GM12878 (cell line): ENCODE data around the gene MARF1. TPM values are rescaled to one million over a fixed set of nuclear protein-coding genes. Genes with fewer than 3 reads are reported as not detected.

ENCODE experiments used
- ATAC-seq: fragments of 200-7000 bp; cut with Tn5 transposase; 3 replicates; pipeline ENCODE4 v1.9.1; 2020; ENCODE audit warnings: mild to moderate bottlenecking, moderate library complexity
- BruUV-seq: library from RNA; stranded (reverse); fragments of 400-500 nt; replicated peaks from 2 replicates; lab custom pipeline; 2021; lab: Mats Ljungman, UMichigan
- CTCF ChIA-PET: fragments of 300-600 bp; sonication (Branson Sonifier 250); formaldehyde crosslinking; extraction: SDS; loops from one replicate; lab custom pipeline; 2021; ENCODE audit warnings: inconsistent platforms; lab: Yijun Ruan, JAX
- POLR2A ChIA-PET: fragments of 350-600 bp; formaldehyde crosslinking; extraction: SDS; loops from one replicate; lab custom pipeline; 2021; ENCODE audit warnings: inconsistent platforms; lab: Charles Lee
- RAD21 ChIA-PET: fragments of 300-600 bp; sonication (Branson Sonifier 250); formaldehyde crosslinking; loops from one replicate; lab custom pipeline; 2023; ENCODE audit warnings: antibody characterized with exemption; ENCODE audit not compliant: unreplicated experiment; lab: Charles Lee
- SMC1A ChIA-PET: fragments of 300-600 bp; sonication (Branson Sonifier 250); formaldehyde crosslinking; loops from one replicate; lab custom pipeline; 2023; ENCODE audit not compliant: unreplicated experiment, uncharacterized antibody; lab: Charles Lee
- DNase-seq: peaks from one replicate; pipeline ENCODE4 v3.0.0-alpha.2; 2011; ENCODE audit warnings: low read depth, low spot score
- FAIRE-seq: peaks from 3 replicates; lab custom pipeline; 2011; peaks lifted over from hg19 to GRCh38; lab: Jason Lieb, UNC
- H2AFZ ChIP-seq: 2 replicates; pipeline ENCODE4 v1.6.0; 2011; ENCODE audit warnings: low read depth, low read length, control low read depth; ENCODE audit not compliant: control insufficient read depth
- H3K27ac ChIP-seq: 2 replicates; pipeline ENCODE4 v1.5.1; 2011; ENCODE audit warnings: control low read depth; ENCODE audit not compliant: control insufficient read depth, insufficient read depth
- H3K27me3 ChIP-seq, 2 experiments: replicated peaks in 1 of 2; 2 replicates each; pipeline versions ENCODE4 v1.6.0 to v1.6.1; 2011; ENCODE audit warnings: low read length in 1 of 2; ENCODE audit not compliant: control insufficient read depth in 2 of 2, insufficient read depth in 2 of 2
- H3K36me3 ChIP-seq, 2 experiments: 2 replicates each; pipeline ENCODE4 v1.5.1; 2011; ENCODE audit warnings: low read length in 1 of 2; ENCODE audit not compliant: control insufficient read depth in 2 of 2, insufficient read depth in 2 of 2
- H3K4me1 ChIP-seq: 2 replicates; pipeline ENCODE4 v1.6.1; 2011; ENCODE audit warnings: mild to moderate bottlenecking, low read length, moderate library complexity, mixed read lengths; ENCODE audit not compliant: control insufficient read depth, insufficient read depth
- H3K4me2 ChIP-seq: 2 replicates; pipeline ENCODE4 v1.6.0; 2011; ENCODE audit warnings: control low read depth; ENCODE audit not compliant: control insufficient read depth, insufficient read depth
- H3K4me3 ChIP-seq: fragments of 200-600 bp; sonication (generic); 2 replicates; pipeline ENCODE4 v1.5.1; 2016
- H3K79me2 ChIP-seq: 2 replicates; pipeline ENCODE4 v1.6.0; 2011; ENCODE audit warnings: low read length; ENCODE audit not compliant: control insufficient read depth, insufficient read depth
- H3K9ac ChIP-seq: 2 replicates; pipeline ENCODE4 v1.8.0; 2011; ENCODE audit warnings: low read length, control low read depth, mixed read lengths; ENCODE audit not compliant: control insufficient read depth, insufficient read depth
- H3K9me3 ChIP-seq: replicated peaks from 3 replicates; pipeline ENCODE4 v1.5.1; 2011; ENCODE audit warnings: mild to moderate bottlenecking, low read length; ENCODE audit not compliant: control insufficient read depth, insufficient read depth
- H4K20me1 ChIP-seq: 2 replicates; pipeline ENCODE4 v1.6.0; 2011; ENCODE audit not compliant: control insufficient read depth, insufficient read depth
- CHD1 ChIP-seq: IDR thresholded peaks from 2 replicates; pipeline ENCODE4 v1.6.1; 2012; ENCODE audit warnings: low read depth, low read length, improper control_type of control experiment
- ESRRA ChIP-seq: IDR thresholded peaks from 2 replicates; pipeline ENCODE4 v1.6.1; 2012; ENCODE audit warnings: mild to moderate bottlenecking, low read length, improper control_type of control experiment
- LARP7 ChIP-seq: fragments of 450-650 bp; IDR thresholded peaks from 2 replicates; pipeline ENCODE4 v1.6.1; 2017; ENCODE audit warnings: mild to moderate bottlenecking
- MTA3 ChIP-seq: IDR thresholded peaks from 2 replicates; pipeline ENCODE4 v1.6.1; 2012; ENCODE audit warnings: low read length, inconsistent platforms, borderline replicate concordance
- POLR2A ChIP-seq: IDR thresholded peaks from 2 replicates; pipeline ENCODE4 v1.6.1; 2011; ENCODE audit warnings: low read depth, mild to moderate bottlenecking, low read length
- POU2F2 ChIP-seq: IDR thresholded peaks from 3 replicates; pipeline ENCODE4 v1.6.1; 2011; ENCODE audit warnings: low read depth, mild to moderate bottlenecking, low read length, borderline replicate concordance
- RAD51 ChIP-seq: fragments of 450-650 bp; IDR thresholded peaks from 2 replicates; pipeline ENCODE4 v1.6.1; 2016; ENCODE audit warnings: moderate library complexity, mild to moderate bottlenecking, inconsistent platforms
- TBL1XR1 ChIP-seq: IDR thresholded peaks from 2 replicates; pipeline ENCODE4 v1.6.1; 2012; ENCODE audit warnings: low read depth, low read length, improper control_type of control experiment
- ZBTB11 ChIP-seq: fragments of 450-650 bp; formaldehyde crosslinking; IDR thresholded peaks from 2 replicates; pipeline ENCODE4 v1.5.0; 2022; ENCODE audit warnings: mild to moderate bottlenecking, missing genetic modification characterization
- WGBS: methylation state at CpG from one replicate; pipeline ENCODE4 v1.1.6; 2016; ENCODE audit warnings: low lambda C conversion rate; ENCODE audit not compliant: insufficient replicate concordance, insufficient coverage; ENCODE audit errors: missing lambda C conversion rate; 5-methylcytosine and 5-hydroxymethylcytosine counted together
- in situ Hi-C: fragments of 300-500 bp; cut with MboI; formaldehyde crosslinking; loops from 9 replicates; pipeline ENCODE4 v1.14.3; 2018; ENCODE audit warnings: mixed read lengths
- intact Hi-C: fragments of 100-400 bp; cut with micrococcal nuclease; formaldehyde crosslinking; loops from one replicate; pipeline ENCODE4 v1.14.2; 2022; ENCODE audit not compliant: unreplicated experiment
- polyA plus RNA-seq, 11 experiments: library from polyadenylated mRNA; depleted of rRNA in 4 of 11; unstranded in 6 of 11; stranded (reverse) in 5 of 11; fragments of >200 nt; fragmentation: Nextera tagmentation in 4 of 11; fragmentation: Illumina TruSeq in 1 of 11; extraction: Ambion mirVana in 4 of 11; extraction: Trizol in 1 of 11; gene quantifications; 1 replicate in 1 of 11; 2 replicates in 10 of 11; pipeline versions ENCODE4 v1.2.1 to v1.2.3, GENCODE V29; 2011 to 2016; ENCODE audit warnings: inconsistent platforms in 2 of 11, missing spikeins in 2 of 11, low read depth in 1 of 11
- total RNA-seq, 4 experiments: library from RNA; depleted of rRNA in 3 of 4; stranded (reverse); fragments of >200 nt in 3 of 4; fragmentation: Illumina TruSeq in 1 of 4; extraction: Trizol in 1 of 4; gene quantifications; 2 replicates each; pipeline versions ENCODE4 v1.2.1 to v1.2.3, GENCODE V29; 2013 to 2021
- TF ChIP-seq, protein P1 (sequence below): IDR thresholded peaks from 2 replicates; pipeline ENCODE4 v1.6.1; 2012; ENCODE audit warnings: low read depth, low read length, improper control_type of control experiment
- TF ChIP-seq, protein P2 (sequence below): fragments of 450-650 bp; conservative IDR thresholded peaks from 2 replicates; pipeline ENCODE4 v1.6.1; 2017; ENCODE audit warnings: mild to moderate bottlenecking, moderate library complexity

Gene MARF1
- total and polyA plus RNA-seq, 10 of the 15 experiments (the other 5 are each of a cell fraction or from before 2014, with no cell fraction given) = 4.5 to 40.1 (median 14.0) TPM

GRCh38 chr16:15641753-15642556 lies 999 bp downstream of the MARF1 start:
- BruUV-seq = TSS peak; percentile 72
- DNase-seq (no peak), FAIRE-seq (no peak), ATAC-seq (no peak)
- peak overlapping the region; percentile 67 for H3K9ac ChIP-seq
- H3K27me3 ChIP-seq = no peaks in the 10 kb centered on the region
- H3K4me3 ChIP-seq = peak overlapping the region; percentile 87
- H3K36me3 ChIP-seq = peaks cover 0 to 4% of the 10 kb centered on the region in 2 experiments; a peak in 1 of 4 replicates
- CTCF ChIA-PET = interaction anchor here (0.6 to 3.5 kb wide), 10 partner anchors 8 to 1397 kb away, joined by 3 to 17 read pairs (median 6); no protein-coding TSS in a partner anchor
- H2AFZ ChIP-seq = no peak overlapping the region
- H3K4me2 ChIP-seq = peak overlapping the region; percentile 77
- peak overlapping the region; percentile 75 for H3K27ac ChIP-seq
- H3K79me2 ChIP-seq = peaks cover 42% of the 10 kb centered on the region
- SMC1A ChIA-PET = interaction anchor here (0.7 to 5.5 kb wide), 15 partner anchors 8 to 215 kb away, joined by 3 to 43 read pairs (median 4); no protein-coding TSS in a partner anchor
- intact Hi-C loops (loop anchor here (2.0 kb wide), 1 partner anchor 51 kb away; no protein-coding TSS in a partner anchor), in situ Hi-C loops (loop anchor here (25.0 kb wide), 1 partner anchor 1005 kb away; the partner anchor contains the start of genes BFAR and PARN)
- RAD21 ChIA-PET = interaction anchor here (0.5 to 2.3 kb wide), 11 partner anchors 8 to 367 kb away, joined by 3 to 20 read pairs (median 3); no protein-coding TSS in a partner anchor
- H3K4me1 ChIP-seq = peaks cover 45% of the 10 kb centered on the region
- WGBS = 3% methylated on average over 15 of the region's 15 CpGs
- no peaks in the 10 kb centered on the region for H3K9me3 ChIP-seq
- no peaks in the 10 kb centered on the region for H4K20me1 ChIP-seq
- POLR2A ChIA-PET = interaction anchor here (0.6 to 3.7 kb wide), 5 partner anchors 8 to 1331 kb away, joined by 3 to 29 read pairs (median 16); partner anchors contain the start of gene NDE1
- TF ChIP-seq CHD1 (no peak), RAD51 (0 out of 2 replicates have a peak, but pooled peaks have one; percentile 37), ESRRA (no peak), ZBTB11 (CRISPR knock-in tag) (no peak), LARP7 (no peak), MTA3 (peak; percentile 74; the same call in 1 of the 2 replicates), POLR2A (no peak), POU2F2 (no peak), TBL1XR1 (0 out of 2 replicates have a peak, but pooled peaks have one; percentile 20)
- TF ChIP-seq, protein P1, sequence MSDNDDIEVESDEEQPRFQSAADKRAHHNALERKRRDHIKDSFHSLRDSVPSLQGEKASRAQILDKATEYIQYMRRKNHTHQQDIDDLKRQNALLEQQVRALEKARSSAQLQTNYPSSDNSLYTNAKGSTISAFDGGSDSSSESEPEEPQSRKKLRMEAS = no peak
- TF ChIP-seq, protein P2, sequence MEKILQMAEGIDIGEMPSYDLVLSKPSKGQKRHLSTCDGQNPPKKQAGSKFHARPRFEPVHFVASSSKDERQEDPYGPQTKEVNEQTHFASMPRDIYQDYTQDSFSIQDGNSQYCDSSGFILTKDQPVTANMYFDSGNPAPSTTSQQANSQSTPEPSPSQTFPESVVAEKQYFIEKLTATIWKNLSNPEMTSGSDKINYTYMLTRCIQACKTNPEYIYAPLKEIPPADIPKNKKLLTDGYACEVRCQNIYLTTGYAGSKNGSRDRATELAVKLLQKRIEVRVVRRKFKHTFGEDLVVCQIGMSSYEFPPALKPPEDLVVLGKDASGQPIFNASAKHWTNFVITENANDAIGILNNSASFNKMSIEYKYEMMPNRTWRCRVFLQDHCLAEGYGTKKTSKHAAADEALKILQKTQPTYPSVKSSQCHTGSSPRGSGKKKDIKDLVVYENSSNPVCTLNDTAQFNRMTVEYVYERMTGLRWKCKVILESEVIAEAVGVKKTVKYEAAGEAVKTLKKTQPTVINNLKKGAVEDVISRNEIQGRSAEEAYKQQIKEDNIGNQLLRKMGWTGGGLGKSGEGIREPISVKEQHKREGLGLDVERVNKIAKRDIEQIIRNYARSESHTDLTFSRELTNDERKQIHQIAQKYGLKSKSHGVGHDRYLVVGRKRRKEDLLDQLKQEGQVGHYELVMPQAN = no peak
